AG09309 (cell line): ENCODE data around the gene KIF5C.

ENCODE experiments used
- DNase-seq: peaks from one replicate; pipeline ENCODE4 v3.0.0-alpha.2; 2010; ENCODE audit warnings: low read depth
- H3K4me3 ChIP-seq: 2 replicates; pipeline ENCODE4 v1.5.1; 2011; ENCODE audit warnings: mild to moderate bottlenecking, low read depth, low read length, moderate library complexity; ENCODE audit not compliant: control insufficient read depth
- TF ChIP-seq, protein P1 (sequence below): IDR thresholded peaks from 2 replicates; pipeline ENCODE4 v1.5.1; 2011; ENCODE audit warnings: mild to moderate bottlenecking, low read depth, low read length, inconsistent platforms; ENCODE audit not compliant: insufficient read depth, control insufficient read depth; ENCODE audit errors: missing control alignments

Gene KIF5C

GRCh38 chr2:149039213-149039724 lies 164.2 kb downstream of the KIF5C start:
- TF ChIP-seq, protein P1, sequence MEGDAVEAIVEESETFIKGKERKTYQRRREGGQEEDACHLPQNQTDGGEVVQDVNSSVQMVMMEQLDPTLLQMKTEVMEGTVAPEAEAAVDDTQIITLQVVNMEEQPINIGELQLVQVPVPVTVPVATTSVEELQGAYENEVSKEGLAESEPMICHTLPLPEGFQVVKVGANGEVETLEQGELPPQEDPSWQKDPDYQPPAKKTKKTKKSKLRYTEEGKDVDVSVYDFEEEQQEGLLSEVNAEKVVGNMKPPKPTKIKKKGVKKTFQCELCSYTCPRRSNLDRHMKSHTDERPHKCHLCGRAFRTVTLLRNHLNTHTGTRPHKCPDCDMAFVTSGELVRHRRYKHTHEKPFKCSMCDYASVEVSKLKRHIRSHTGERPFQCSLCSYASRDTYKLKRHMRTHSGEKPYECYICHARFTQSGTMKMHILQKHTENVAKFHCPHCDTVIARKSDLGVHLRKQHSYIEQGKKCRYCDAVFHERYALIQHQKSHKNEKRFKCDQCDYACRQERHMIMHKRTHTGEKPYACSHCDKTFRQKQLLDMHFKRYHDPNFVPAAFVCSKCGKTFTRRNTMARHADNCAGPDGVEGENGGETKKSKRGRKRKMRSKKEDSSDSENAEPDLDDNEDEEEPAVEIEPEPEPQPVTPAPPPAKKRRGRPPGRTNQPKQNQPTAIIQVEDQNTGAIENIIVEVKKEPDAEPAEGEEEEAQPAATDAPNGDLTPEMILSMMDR: no peak
- DNase-seq: no peak
- H3K4me3 ChIP-seq: peak overlapping the region; percentile 58

- TF ChIP-seq, protein P1: peak; percentile 50
- DNase-seq: no peak
- H3K4me3 ChIP-seq: no peak overlapping the region
Measured at GRCh38 chr2:149040451-149040850, 165.4 kb downstream of the KIF5C start.

GRCh38 chr2:149041482-149041881 lies 166.5 kb downstream of the KIF5C start:
- no peak overlapping the region for H3K4me3 ChIP-seq
- TF ChIP-seq, protein P1: no peak
- DNase-seq: no peak

- H3K4me3 ChIP-seq: no peak overlapping the region
- TF ChIP-seq, protein P1: no peak
- no peak for DNase-seq
Measured at GRCh38 chr2:149042881-149043280, 167.9 kb downstream of the KIF5C start.

DNA sequence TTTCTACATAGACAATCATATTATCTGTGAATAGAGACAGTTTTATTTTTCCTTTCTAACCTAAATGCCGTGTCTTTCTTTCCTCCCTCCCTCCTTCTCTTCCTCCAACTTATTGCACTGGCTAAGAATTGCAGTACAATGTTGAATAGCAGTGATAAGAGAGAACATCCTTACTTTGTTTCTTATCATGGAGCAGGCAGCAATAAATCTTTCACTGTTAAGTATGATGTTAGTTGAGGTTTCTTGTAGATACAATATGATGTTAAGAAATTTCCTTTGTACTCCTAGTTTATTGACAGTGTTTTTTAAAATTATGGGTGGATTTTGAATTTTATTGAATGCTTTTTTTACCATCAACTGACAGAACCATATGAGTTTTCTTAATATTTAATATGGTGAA lies 169.5 kb downstream of the KIF5C start:
- TF ChIP-seq, protein P1: no peak
- no peak for DNase-seq
- H3K4me3 ChIP-seq: no peak overlapping the region

DNA sequence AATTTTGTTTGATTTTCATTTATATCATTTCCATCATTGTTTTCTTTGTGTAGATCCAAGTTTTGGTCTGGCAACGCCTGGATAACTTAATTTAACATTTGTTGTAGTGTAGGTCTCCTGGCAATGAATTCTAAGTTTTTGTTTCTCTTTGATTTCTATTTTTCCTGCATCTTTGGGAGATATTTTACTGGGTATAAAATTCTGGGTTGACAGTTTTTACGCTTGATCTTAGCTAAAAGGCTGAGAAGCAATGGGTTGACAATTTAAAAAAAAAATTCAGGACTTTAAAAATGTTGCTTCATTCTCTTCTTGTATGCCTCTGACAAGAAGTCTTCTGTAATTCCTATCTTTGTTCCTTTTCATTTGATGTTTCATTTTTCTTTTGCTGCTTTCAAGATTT lies 172.1 kb downstream of the KIF5C start:
- no peak overlapping the region for H3K4me3 ChIP-seq
- TF ChIP-seq, protein P1: no peak
- DNase-seq: no peak

GRCh38 chr2:149049142-149049541 lies 174.1 kb downstream of the KIF5C start:
- no peak overlapping the region for H3K4me3 ChIP-seq
- TF ChIP-seq, protein P1: no peak
- peak; percentile 37 for DNase-seq
